Measurements from ENCODE around the gene TMOD1. TPM values are rescaled to one million over a fixed set of nuclear protein-coding genes. Genes with fewer than 3 reads are reported as not detected.

The TMOD1 gene
- total and polyA plus RNA-seq, 10 of the 15 experiments (the other 5 are each of a cell fraction or from before 2014, with no cell fraction given), result 4.0 to 44.1 (median 15.4) TPM

DNA sequence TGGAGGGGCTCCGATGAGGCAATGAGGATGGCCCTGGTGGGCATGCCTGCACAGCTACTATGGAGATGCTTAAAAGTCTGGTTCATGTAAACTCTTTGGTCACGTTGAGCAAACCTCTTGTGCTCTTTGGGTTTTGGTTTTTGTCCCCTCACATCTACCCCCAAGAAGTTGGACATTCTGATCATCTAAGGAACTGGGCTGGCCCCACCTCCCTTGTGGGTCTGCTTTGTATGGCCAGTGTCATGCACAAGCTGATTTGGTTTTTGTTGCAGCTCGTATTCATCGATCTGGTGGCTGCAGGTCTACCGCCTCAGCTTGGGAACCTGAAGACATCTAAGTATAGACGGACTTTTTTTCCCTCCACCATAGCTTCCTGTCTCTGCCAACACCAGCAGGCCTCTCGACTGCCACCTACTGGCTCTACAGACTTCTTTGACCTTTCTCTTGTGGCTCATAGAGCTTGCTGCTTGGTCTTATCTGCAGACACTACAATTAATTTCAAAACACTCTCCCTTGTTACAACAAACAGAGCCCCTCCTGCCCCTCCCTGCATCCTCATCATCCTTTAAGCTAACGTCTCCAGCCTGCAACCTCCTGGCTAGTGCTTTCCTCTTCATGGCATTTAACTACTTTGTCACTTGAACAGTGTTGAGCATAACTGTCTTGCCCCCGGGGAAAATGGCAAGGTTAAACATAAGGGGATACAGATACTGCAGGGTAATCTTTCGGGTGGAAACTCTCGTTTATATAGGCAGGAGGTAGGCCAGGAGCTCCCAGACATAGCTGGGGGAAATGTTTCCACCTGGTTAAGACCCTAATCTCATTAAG, 97.2 kb downstream of the TMOD1 start (continued):
- TF ChIP-seq SMARCA5 (IDR thresholded peaks at IDR 0.05), result 0 out of 2 replicates have a peak, but pooled peaks have one; percentile 64

DNA sequence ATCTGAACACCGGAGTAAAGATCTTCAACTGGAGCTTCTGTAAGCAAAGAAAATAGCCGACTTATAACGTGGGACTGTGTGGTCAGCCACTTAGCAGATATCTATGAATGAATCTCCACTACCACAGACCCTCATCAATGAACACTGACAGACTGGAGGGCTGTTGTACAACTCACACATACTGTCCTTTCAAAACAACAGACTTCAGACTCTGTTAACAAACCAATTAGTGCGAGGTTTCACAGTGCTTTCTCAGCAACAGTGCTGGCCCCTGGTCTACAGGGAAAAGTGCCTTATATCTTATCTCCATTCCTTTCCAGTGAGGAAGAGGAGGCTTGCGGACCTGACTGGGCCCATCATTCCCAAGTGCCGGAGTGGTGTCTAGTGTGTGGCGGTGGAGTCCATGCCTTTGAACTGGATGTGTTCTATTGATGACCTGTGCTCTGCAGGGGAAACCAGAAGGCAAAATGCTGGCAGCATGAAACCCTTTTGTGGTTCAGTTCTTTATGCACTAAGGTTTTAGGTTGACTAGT, 97.9 kb downstream of the TMOD1 start:
- WGBS (ENCODE audit: insufficient coverage, insufficient replicate concordance, low lambda C conversion rate, missing lambda C conversion rate), result 90% methylated on average over 7 of the region's 7 CpGs
- no peak overlapping the region for H3K4me2 ChIP-seq (ENCODE audit: control insufficient read depth, insufficient read depth)
- ChIA-PET CTCF (interaction anchor here (0.7 to 17.1 kb wide), 53 partner anchors 8 to 743 kb away, joined by 3 to 573 read pairs (median 8); partner anchors contain the start of genes NCBP1, TMOD1, TSTD2 and XPA), SMC1A (ENCODE audit: uncharacterized antibody, unreplicated experiment) (interaction anchor here (1.0 to 16.6 kb wide), 36 partner anchors 11 to 743 kb away, joined by 3 to 377 read pairs (median 7); partner anchors contain the start of genes TDRD7 and TMOD1), RAD21 (ENCODE audit: unreplicated experiment) (interaction anchor here (0.8 to 13.2 kb wide), 30 partner anchors 8 to 743 kb away, joined by 3 to 306 read pairs (median 5); partner anchors contain the start of genes NCBP1, TDRD7, TMOD1 and TSTD2), POLR2A (interaction anchor here (0.5 to 1.9 kb wide), 9 partner anchors 10 to 714 kb away, joined by 3 to 13 read pairs (median 5); partner anchors contain the start of gene TMOD1)
- DNase-seq (ENCODE audit: low read depth, low spot score) (no peak), FAIRE-seq (no peak), ATAC-seq (0 out of 3 replicates have a peak, but pooled peaks have one; percentile 12)
- no peak overlapping the region for H3K4me3 ChIP-seq
- no peaks in the 10 kb centered on the region for H3K79me2 ChIP-seq (ENCODE audit: control insufficient read depth, insufficient read depth, low read length)
- H3K27me3 ChIP-seq (replicated peaks in 1 of 2; ENCODE audit: control insufficient read depth in 2 of 2, insufficient read depth in 2 of 2, low read length in 1 of 2), result no peaks in the 10 kb centered on the region
- BruUV-seq (replicated peaks), result no TSS peak
- intact Hi-C loops (cut with micrococcal nuclease; ENCODE audit: unreplicated experiment), result loop anchor here (2.0 to 10.0 kb wide), 4 partner anchors 71 to 742 kb away; partner anchors contain the start of genes TDRD7 and TMOD1
- peaks cover 7% of the 10 kb centered on the region; the same call in 1 of the 2 replicates for H3K4me1 ChIP-seq (ENCODE audit: control insufficient read depth, insufficient read depth, low read length)
- in situ Hi-C loops (cut with MboI), result no loop called here
- no peaks in the 10 kb centered on the region for H3K9me3 ChIP-seq (replicated peaks; ENCODE audit: control insufficient read depth, insufficient read depth, low read length)
- no peaks in the 10 kb centered on the region for H4K20me1 ChIP-seq (ENCODE audit: control insufficient read depth, insufficient read depth)
- H3K27ac ChIP-seq (ENCODE audit: control insufficient read depth, insufficient read depth), result no peak overlapping the region
- H3K36me3 ChIP-seq (ENCODE audit: control insufficient read depth in 2 of 2, insufficient read depth in 2 of 2, low read length in 1 of 2), result peaks cover 13% of the 10 kb centered on the region in 2 experiments
- H2AFZ ChIP-seq (ENCODE audit: control insufficient read depth, low read depth, low read length), result no peak overlapping the region
- no peak overlapping the region for H3K9ac ChIP-seq (ENCODE audit: control insufficient read depth, insufficient read depth, low read length)
- TF ChIP-seq EZH2 (IDR thresholded peaks at IDR 0.05; ENCODE audit: borderline replicate concordance, control insufficient read depth, low read depth, low read length) (no peak), GATAD2B (conservative IDR thresholded peaks at IDR 0.05; ENCODE audit: low read depth) (no peak), SMAD1 (IDR thresholded peaks at IDR 0.05; ENCODE audit: low read depth, partially characterized antibody) (no peak), ASH2L (IDR thresholded peaks at IDR 0.05; ENCODE audit: borderline replicate concordance, low read depth) (no peak), BCL11A (IDR thresholded peaks at IDR 0.05; ENCODE audit: low read depth, low read length) (no peak), BACH1 (IDR thresholded peaks at IDR 0.05; ENCODE audit: borderline replicate concordance) (no peak), KLF5 (IDR thresholded peaks at IDR 0.05; ENCODE audit: partially characterized antibody) (no peak), PML (IDR thresholded peaks at IDR 0.05; ENCODE audit: low read length) (no peak), JUND (IDR thresholded peaks at IDR 0.05; ENCODE audit: low read depth, low read length) (no peak), CHD2 (IDR thresholded peaks at IDR 0.05; ENCODE audit: borderline replicate concordance, low read depth, low read length) (no peak)
- TF ChIP-seq, protein P1, sequence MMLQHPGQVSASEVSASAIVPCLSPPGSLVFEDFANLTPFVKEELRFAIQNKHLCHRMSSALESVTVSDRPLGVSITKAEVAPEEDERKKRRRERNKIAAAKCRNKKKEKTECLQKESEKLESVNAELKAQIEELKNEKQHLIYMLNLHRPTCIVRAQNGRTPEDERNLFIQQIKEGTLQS (IDR thresholded peaks at IDR 0.05; ENCODE audit: borderline replicate concordance, extremely low read depth, low read depth, low read length), result no peak
- TF ChIP-seq, protein P2, sequence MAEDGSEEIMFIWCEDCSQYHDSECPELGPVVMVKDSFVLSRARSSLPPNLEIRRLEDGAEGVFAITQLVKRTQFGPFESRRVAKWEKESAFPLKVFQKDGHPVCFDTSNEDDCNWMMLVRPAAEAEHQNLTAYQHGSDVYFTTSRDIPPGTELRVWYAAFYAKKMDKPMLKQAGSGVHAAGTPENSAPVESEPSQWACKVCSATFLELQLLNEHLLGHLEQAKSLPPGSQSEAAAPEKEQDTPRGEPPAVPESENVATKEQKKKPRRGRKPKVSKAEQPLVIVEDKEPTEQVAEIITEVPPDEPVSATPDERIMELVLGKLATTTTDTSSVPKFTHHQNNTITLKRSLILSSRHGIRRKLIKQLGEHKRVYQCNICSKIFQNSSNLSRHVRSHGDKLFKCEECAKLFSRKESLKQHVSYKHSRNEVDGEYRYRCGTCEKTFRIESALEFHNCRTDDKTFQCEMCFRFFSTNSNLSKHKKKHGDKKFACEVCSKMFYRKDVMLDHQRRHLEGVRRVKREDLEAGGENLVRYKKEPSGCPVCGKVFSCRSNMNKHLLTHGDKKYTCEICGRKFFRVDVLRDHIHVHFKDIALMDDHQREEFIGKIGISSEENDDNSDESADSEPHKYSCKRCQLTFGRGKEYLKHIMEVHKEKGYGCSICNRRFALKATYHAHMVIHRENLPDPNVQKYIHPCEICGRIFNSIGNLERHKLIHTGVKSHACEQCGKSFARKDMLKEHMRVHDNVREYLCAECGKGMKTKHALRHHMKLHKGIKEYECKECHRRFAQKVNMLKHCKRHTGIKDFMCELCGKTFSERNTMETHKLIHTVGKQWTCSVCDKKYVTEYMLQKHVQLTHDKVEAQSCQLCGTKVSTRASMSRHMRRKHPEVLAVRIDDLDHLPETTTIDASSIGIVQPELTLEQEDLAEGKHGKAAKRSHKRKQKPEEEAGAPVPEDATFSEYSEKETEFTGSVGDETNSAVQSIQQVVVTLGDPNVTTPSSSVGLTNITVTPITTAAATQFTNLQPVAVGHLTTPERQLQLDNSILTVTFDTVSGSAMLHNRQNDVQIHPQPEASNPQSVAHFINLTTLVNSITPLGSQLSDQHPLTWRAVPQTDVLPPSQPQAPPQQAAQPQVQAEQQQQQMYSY (CRISPR knock-in tag; IDR thresholded peaks at IDR 0.05), result no peak
- TF ChIP-seq, protein P3, sequence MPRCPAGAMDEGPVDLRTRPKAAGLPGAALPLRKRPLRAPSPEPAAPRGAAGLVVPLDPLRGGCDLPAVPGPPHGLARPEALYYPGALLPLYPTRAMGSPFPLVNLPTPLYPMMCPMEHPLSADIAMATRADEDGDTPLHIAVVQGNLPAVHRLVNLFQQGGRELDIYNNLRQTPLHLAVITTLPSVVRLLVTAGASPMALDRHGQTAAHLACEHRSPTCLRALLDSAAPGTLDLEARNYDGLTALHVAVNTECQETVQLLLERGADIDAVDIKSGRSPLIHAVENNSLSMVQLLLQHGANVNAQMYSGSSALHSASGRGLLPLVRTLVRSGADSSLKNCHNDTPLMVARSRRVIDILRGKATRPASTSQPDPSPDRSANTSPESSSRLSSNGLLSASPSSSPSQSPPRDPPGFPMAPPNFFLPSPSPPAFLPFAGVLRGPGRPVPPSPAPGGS (IDR thresholded peaks at IDR 0.05; ENCODE audit: borderline replicate concordance, insufficient read depth, low read depth, low read length, poor library complexity, severe bottlenecking), result no peak
